Suppressor macrophage (primary cell): ENCODE data around the gene PRRX2.
"Not testable (repeated sequence)": the region's sequence is repeated elsewhere in the genome, so short reads cannot be mapped to it uniquely, and the experiment has no call there.

Source experiments
- DNase-seq, 4 experiments: peaks; one replicate each; pipeline ENCODE4 v3.0.0-alpha.2; 2020 to 2022
- total RNA-seq, 17 experiments: gene quantifications; one replicate each; lab custom pipeline; 2026; ENCODE audit warnings: mixed read lengths in 6 of 17, inconsistent platforms in 3 of 17; lab: John Stamatoyannopoulos, UW

PRRX2 gene
- 0 to 0.66 (median 0) reads per million in 17 experiments for total RNA-seq

DNA sequence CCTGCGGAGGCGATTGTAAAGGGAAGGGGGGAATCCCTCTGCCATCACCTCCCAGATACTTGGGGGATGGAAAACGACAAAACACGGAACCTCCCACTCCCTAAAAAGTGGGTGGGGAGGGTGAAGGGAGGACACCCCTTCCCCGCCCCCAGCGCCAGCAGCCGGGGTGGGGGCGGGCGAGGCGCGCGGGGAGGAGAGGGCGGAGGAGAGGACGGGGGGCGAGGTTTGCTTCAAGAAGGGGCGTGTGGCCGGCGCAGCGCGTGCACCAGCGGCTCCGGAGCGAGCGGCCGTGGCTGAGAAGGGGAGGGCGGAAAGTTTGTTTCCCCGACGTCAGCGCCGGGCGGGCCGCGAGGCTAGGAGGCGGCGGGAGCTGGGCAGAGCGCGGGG is at the start of gene PRRX2:
TSS of gene PRRX2 (plus strand) at position 259 of the 387 bp plus-strand sequence. CDS start 221 bp downstream, outside the sequence.
- DNase-seq = peak in 3 of 4 experiments; percentile 7 to 43 (median 24)

DNA sequence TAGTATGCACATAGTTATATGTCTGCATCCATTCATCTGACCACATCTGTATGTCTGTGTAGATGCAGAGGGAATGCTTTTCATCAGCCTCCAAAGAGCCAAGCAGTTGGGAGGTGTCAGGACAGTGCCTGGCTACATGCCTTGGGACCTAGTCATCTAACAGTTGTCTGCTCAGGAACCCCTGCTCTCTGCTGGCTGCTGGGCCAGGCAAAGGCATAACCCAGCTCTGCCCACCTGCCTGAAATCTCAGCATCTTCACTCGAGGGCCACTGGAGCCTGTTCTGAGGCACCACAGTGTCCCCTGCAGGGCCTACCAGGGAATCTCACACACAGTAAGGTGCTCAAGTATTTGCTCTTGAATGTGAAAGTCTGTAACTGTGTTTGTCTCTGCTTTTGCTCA is 48.3 kb upstream of the PRRX2 start:
- DNase-seq = peak in 2 of 4 experiments; percentile 42 to 59

DNA sequence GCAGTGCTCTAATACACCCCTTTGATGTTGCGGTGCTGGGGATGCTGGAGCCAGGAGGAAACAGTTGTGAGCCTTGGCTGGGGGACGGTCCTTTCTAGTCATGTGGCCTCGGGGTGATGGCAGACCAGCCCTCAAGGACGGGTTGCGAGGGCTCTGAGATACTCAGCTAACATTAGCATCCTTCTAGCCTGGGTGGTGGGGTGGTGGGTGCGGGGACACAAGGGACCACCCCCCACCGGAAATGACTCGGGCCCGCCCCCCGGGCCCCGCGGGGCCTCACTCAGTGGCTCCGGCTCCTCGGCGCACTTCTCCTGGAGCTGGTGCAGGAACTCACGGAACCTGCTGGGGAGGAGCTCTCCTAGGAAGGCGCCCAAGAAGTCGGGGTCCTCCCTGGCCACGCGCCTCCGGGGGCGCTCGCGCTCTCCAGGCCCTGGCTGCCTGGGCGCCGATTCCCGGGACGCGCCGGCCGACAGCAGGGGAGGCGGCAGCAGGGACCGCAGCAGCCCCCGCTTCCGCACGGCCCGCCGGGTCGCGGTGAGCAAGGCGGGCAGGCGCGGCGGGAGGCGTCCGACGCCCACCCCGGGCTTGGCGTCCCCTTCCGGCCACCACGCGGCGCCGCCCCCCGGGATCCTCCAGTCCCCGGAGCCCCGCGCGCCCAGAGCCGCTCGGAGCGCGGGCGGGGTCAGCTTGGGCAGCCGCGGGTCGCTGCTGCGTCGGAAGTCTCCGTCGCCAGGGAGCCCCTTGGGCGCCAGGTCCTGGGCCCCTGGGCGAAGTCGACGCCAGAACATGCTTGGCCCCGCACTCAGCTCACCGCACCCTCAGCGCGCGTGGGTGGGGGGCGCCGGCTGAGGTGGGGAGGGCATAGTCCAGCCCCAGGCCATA is 45.4 kb upstream of the PRRX2 start:
- peak; percentile 26 to 75 (median 53) for DNase-seq

DNA sequence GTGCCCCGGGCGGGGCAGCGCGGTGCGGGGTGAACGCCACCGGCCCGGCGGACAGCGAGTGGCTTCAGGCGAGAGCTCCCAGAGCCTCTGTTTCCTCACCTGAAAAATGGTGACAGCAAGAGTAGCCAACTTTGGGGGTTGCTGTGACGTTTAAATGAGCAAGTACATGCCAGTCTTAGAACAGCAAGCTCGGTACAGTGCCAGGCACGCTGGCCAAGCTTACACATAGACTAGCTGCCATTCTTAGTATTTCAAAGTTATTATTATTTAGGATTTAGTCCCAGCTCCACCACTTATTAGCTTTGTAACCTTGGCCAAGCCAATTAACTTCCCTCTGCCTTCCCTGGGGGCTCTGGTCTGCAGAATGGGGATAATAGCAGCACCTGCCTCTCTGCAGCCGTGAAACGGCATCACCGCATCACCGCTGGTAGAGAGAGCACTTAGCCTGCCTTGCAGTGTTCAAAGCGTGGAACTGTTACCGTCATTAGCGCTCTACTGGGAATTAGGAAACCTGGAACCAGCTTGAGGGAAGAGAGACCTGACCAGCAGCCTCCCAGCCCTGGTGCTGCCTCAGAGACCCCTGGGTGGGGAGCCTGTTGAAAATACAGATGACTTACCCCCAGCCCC is 44.7 kb upstream of the PRRX2 start, which contains the start of gene C9orf50:
TSS of gene C9orf50 (minus strand) at position 433 of the 627 bp plus-strand sequence. CDS start 527 bp downstream, outside the sequence.
- DNase-seq = no peak

DNA sequence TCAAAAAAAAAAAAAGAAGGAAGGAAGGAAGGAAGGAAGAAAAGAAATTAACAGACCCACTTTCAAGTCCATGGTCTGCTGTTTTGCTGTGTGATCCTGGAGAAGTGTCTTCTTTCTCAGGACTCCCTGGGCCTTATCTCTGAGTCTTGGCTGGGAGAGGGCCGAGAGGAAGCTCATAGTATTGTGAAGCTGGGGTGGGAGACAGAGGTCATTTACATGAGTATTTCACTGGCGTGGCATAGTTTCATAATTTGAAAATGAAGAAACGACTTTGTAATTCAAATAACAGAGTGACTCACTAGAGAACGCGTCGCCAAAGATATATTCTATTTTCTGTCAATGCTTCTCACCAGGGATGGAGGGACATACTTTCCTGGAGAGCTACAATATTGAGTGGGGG is 42.1 kb upstream of the PRRX2 start:
- DNase-seq = peak; percentile 67 to 89 (median 74)

DNA sequence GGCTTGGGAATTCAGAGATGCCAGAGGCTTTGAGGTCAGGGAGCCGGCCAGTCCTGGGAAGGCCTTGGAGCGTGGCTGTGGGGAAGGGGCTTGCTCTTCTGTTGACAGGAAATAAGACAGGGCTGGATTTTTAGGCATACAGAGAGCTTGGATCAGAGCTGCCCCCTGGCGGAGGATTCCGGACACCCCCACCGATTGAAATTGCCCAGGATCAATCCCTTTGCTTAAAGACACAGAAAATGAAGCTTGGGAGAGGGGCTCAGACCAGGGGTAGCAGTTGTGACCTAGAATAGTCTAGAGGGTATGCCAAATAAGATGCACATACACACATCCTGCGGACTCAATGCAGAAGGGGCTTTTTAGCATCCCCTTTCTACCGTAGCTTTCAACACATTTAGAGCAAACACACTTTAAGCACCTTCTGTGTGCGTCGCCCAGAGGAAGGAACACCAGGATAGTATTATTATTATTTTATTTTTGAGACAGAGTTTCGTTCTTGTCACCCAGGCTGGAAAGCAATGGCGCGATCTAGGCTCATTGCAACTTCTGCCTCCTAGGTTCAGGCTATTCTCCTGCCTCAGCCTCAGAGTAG is 41.2 kb upstream of the PRRX2 start:
- DNase-seq = peak; percentile 60 to 82 (median 72)

DNA sequence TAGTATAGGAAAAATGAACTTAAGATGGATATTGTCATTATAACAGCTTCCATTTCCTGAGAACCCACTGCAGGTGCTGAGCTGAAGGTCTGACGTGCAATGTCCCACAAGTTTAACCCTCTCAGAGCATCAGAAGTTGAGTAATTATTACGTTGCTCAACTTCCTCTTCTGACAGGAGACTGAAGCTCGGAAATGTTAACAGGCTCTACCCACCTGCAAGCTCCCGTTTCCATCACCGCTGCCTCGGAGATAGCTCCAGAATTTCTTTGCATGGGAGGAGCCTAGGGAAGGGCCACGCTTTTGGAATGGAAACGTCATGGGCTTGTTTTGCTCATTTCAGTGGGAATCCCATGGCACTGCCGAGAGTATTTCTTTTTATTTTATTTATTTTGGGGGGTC is 40.5 kb upstream of the PRRX2 start:
- DNase-seq = peak; percentile 57 to 86 (median 72)

DNA sequence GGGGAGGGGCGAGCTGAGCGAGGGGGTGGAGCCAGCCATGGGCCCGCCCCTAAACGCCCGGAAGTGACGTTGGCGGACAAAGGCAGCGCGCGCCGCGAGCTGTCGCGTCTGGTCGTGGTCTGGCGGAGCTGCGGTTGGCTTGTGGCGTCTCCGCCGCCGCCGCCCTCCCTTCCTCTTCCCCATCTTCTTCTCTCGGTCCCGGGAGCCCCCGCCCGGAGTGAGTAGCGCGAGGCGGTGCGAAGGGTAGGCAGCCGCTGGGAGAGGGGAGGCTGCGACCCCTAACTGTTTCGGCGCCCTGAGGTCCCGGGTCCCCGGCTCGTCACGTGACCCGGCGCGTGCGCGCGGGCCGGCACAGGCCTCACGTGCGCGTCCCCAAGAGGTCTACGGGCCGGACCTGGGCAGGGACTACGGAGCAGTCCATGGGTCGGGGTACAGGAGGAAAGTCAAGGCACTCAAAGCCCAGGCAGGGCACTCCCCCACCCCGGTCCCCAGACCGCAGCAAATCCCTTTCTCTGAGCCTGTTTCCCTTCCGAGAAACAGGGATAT is 39.3 kb upstream of the PRRX2 start, which contains the start of gene NTMT1:
TSS of gene NTMT1 (plus strand) at position 85 of the 546 bp plus-strand sequence. CDS start 6,541 bp downstream, outside the sequence.
- DNase-seq = peak; percentile 93 to 96 (median 95)

DNA sequence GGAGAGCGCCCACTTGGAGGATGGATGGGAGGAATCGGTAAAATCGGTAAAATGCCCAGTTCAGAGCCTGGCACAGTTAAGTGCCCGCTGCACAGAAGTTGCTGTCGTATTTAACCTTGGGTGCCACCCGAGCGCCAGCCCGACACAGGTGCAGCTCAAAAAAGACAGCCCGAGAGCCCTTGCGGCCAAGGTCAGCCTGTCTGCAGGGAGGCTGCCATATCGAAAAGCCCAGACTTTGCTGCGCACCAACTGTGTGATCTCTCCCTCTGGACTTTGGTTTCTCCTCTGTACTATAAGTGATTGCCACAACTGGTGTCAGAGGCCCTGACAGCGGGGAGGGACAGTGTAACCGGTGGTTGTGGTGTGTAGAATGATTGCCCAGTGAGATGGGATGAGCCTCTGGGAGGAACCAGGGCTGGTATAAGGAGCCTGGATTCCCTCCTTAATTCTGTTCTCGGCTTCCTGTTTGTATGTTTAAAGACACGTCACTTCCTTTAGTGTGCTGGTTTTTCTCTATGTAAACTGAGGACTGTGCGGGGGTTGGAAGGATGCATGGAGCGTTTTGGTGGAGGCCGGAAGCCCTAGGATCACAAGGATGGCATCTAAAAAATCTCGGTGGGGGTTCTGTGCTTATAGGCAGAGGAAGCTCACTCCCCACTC is 38.7 kb upstream of the PRRX2 start:
- DNase-seq = peak; percentile 40 to 58 (median 44)

DNA sequence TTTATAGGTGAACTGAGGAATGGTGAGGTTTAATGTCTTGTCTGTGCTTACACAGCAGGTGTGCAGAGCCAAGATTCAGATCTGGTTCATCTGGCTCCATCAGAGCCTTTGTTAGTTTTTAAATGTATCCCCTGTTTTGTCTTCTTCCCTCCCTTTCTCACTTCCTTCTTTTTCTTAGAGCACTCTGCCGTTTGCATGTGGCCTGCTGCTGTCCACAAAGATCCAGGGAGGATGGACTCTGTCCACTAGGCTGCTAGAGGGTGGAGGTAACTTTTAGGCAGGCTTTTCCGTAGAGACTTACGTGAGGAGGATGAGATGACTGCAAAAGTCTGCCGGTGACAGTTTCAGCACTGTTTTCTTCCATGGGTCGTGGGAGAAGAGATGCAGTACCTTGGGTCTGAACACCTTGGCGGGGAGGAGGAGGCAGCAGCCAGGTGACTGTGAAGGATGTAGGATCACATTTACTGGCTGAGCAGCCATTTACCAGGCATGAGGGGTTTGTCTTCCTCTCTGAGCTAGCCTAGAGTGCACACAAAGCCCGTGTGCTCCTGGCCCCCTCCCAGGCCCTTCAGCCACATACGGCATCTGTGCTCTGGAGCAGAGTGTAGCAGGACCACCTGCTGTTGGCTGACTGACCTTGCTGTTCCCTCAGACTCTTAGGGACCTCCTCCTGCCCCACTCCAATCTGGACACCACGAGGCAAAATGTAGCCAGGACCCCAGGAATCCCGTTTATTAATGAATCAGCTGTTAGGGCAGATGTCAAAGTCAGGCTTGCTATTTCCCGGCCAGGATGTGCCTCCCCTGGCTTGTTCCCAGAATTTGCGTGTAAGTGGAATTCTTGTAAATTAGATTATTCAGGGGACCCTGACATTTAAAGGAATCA is 37.6 kb upstream of the PRRX2 start:
- no peak for DNase-seq

DNA sequence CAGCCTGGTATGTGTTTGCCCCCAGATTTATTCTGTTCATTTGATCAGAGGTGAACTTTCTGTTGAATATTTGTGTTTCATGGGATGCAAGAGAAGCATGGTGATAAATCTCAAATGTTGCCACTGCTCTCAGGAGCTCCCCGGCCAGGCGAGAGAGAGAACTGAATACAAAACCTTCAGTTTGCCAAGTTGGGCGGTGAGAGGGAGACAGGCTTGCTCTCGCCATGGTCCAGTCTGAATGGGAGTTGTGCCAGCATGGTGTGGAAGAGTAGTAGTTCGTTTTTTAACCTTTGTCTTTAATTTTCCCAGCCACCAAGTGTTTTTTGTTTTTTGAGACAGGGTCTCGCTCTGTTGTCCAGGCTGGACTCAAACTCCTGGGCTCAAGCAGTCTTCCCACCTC is 36.7 kb upstream of the PRRX2 start:
- DNase-seq = no peak

DNA sequence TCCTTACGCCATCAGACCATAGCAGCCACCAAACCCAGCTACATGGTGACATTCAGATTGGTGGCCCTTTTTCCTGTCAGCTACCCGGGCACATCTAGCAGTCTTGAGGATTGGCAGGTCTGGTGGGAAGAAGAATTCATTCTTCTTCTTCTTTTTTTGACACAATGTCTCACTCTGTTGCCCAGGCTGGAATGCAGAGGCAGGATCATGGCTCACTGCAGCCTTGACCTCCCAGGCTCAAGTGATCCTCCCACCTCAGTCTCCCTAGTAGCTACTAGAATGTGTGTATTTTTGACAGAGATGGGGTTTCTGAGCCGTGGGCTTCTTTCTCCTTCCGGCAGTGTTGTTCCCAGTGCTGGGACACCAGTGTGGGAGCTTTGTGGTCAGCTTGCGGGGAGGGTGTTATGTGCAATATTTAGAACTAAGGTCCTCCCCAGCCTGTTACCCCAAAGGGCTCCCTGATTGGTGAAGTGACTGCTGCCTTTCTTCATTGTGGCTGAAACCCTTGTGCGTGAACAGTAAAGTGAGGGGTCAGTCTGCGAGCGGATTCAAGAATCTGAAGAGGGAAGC is 36.1 kb upstream of the PRRX2 start:
- DNase-seq = peak; percentile 37 to 70 (median 56)

DNA sequence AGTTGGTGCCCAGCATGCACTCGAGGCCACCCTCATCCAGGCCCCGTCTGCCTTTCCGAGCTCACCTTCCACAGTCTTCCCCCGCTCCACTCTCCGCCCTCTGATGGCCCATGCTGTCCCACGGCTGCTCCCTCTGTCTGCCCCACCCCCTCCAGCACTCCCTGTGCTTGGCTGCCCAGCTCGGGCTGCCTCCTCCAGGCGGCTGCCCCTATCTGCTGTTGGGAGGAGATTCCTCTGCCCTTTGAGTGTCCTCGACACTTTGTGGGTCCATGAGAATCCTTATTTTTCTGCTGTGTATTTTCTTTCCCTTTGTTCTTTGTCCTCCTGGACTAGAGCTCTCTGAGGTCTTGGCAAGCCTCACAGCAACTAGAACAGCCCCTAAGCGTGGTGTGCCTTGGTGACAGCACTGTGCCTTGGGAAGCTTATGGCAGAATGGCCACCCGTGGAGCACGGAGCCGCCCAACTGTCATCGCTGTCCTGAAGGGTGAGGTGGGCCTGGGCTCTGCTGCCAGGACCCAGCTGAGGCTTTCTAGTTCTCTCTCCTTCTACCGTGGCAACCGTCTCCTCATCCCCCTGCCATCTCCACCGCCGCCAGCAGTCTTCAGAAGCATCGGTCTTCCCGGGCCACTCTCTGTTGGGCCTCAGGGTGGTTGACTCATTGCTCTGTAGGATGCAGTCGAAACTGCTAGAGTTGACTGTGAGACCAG is 34.3 kb upstream of the PRRX2 start:
- DNase-seq = no peak

DNA sequence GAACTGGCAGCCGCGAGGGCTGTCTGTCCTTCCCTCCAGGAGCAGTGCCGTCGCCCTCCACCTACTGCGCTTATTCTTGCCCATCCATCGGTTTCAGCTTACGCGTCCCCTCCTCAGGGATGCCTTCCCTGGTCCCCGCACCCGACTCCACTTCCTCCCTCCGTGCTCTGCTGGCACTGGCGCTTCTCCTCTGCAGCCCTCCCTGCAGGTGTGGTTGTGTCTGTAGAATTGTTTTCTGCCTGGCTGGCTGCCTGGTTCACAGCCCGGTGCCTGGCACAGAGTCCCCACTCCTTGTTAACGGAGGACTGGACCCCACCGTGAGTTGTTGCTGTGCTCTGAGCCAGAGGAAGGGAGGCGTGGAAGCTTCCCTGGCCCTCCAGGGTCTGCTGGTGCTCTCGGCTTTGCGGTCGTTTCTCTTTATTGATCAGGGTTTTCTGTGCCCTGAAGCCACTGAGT is 33.7 kb upstream of the PRRX2 start:
- DNase-seq = no peak

DNA sequence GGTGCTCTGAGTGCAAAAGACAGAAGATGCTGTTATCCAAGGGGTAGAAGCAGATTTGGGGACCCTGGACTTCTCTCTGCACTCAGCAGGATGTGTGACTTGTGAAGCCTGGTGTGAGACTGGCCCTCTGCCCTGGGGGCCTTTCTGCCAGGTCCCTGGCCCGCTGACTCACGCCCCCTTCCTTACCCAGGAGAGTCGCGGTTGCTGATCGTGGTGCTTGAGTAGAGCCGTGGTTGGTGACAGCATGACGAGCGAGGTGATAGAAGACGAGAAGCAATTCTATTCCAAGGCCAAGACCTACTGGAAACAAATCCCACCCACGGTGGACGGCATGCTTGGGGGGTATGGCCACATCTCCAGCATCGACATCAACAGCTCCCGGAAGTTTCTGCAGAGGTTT is 33.0 kb upstream of the PRRX2 start:
- DNase-seq = no peak

DNA sequence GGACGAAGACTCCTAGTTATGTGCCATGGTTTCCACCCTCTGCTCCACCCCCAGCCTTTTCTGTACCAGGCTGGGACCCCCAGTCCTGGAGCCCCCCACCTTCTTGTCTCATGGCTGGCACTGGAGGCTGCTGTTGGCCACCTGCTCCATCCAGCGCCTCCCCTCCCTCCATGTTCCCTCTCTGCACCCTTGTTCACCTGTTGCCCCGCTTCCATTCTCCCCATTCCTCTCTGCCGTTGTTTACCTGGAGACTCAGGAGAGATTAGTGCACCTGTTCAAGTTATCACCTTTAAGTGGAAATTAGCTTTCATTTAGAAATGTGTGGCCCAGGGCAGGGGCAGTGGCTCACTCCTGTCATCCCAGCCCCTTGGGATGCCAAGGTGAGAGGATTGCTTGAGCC is 32.2 kb upstream of the PRRX2 start:
- DNase-seq = no peak

DNA sequence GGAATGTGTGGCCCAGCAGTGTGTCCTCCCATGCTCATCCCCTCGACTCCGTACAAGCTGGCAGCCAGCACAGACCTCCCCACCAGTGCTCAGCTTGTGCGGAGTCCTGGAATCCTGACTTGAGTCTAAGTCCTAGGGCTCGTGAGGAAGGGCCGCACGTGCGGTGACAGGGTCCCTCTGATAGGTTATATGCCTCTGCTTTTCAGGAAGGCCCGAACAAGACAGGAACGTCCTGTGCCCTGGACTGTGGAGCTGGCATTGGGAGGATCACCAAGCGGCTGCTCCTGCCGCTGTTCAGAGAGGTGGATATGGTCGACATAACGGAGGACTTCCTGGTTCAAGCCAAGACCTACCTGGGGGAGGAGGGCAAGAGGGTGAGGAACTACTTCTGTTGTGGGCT is 31.6 kb upstream of the PRRX2 start:
- no peak for DNase-seq

DNA sequence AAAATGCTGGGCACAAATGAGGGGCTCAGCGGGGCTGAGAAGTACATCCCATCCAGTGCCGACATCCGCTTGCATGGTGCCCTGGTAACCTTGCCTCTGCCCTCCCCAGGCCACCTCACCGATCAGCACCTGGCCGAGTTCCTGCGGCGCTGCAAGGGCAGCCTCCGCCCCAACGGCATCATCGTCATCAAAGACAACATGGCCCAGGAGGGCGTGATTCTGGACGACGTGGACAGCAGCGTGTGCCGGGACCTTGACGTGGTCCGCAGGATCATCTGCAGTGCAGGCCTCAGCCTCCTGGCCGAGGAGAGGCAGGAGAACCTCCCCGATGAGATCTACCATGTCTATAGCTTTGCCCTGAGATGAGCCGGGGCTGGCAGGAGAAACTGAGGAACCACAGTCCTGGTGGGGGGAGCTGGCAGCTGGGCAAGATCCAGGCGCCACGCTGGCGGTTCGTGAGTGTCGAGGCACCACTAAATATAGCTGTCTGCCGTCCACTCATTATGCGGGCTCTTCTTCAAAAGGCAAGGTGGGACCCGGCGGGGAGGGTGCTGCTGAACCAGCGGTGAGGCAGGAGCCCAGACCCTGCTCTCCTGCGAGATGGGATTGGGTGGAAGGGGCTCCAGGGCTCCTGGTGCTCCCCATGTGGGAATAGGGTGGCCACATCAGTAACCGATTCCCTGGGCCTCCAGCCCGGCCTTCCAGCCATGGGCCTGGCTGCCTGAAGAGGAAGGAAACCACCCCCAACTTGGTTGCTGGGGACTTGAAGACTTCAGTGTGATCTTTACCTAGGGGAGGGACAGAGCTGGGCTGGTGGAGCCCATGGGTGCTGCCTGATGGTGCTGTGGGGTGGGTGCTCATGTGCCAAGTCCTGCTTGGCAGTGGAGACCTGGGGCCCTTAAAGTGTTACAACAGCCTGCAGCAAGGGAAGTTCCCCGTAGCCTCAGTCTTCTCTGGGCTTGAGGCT is 30.1 kb upstream of the PRRX2 start:
- peak; percentile 26 to 67 (median 55) for DNase-seq

DNA sequence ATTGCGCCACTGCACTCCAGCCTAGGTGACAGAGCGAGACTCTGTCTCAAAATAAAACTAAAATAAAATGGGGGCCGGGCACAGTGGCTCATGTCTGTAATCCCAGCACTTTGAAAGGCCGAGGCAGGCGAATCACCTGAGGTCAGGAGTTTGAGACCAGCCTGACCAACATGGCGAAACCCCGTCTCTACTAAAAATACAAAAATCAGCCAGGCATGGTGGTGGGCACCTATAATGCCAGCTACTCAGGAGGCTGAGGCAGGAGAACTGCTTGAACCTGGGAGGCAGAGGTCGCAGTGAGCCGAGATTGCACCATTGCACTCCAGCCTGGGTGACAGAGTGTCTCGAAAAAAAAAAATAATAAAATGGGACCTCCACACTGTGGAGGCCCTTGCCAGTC is 29.1 kb upstream of the PRRX2 start:
- not testable (repeated sequence) for DNase-seq
